HuH-7.5 (cell line): ENCODE results near the gene SPON1.
"Not testable (repeated sequence)": the region's sequence is repeated elsewhere in the genome, so short reads cannot be mapped to it uniquely, and the experiment has no call there.

Experiments
- DNase-seq: peaks from one replicate; pipeline ENCODE4 v3.0.0; 2011; ENCODE audit warnings: low spot score

Gene SPON1

DNA sequence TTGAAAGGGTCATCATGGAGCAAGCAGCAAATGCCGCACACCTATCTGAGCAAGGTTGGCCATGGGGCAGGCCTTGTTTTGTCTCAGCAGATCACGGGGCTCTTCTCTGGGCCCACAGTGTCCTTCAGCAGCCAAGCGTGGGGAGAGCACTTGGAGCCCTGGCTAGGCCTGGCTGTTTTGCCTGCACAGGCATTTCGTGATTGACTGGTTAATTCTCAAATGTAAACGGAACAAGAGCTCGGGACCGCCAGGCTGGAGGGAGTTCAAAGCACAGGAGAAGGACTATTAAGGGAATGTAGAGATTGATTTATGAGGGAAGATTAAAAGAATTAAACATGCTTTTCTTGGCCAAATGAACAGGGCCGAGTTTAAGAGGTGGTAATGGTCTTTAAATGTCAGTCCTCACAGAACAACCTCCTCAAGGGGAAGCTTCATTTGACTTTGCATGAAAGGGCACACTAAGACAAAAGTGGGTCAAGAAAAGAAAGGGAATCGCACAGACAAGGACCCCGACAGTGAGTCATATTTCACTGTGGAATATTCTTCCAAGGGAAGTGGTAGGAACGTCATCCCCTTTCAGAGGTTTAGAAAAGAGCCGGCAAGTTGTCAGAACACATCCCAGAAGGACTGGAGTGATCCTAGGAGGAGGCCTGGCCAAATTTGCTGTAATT, 20.7 kb downstream of the SPON1 start:
- DNase-seq: no peak

- no peak for DNase-seq
These were observed 22.3 kb downstream of the SPON1 start for GRCh38 chr11:13984616-13985450.

- DNase-seq: not testable (repeated sequence)
These were observed 24.2 kb downstream of the SPON1 start for GRCh38 chr11:13986695-13987094.

- not testable (repeated sequence) for DNase-seq
These were observed 29.8 kb downstream of the SPON1 start for GRCh38 chr11:13992158-13992856.

- no peak for DNase-seq
These were observed 30.7 kb downstream of the SPON1 start for GRCh38 chr11:13993096-13993765.

GRCh38 chr11:13997881-13998280, 35.4 kb downstream of the SPON1 start:
- DNase-seq: no peak

GRCh38 chr11:13999704-14000103, 37.2 kb downstream of the SPON1 start:
- no peak for DNase-seq

DNA sequence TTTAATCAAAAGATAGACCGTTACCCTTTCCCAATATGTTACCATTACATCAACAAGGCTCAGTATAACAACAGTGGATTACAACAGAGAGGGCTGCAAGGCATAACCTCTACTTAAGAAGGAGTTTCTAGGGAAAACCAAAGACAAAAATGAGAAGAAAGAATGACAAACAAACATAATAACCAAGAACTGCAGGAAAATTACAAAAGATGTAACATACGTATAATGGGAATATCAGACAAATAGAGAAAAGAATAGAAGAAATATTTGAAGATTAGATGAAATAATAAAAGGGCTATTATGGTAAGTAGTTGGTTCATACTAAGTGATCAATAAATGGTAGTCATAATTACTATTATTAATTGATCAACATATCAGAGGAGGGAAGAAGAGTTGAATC, 39.1 kb downstream of the SPON1 start:
- DNase-seq: no peak

- no peak for DNase-seq
These were observed 45.0 kb downstream of the SPON1 start for GRCh38 chr11:14007566-14007965.

DNA sequence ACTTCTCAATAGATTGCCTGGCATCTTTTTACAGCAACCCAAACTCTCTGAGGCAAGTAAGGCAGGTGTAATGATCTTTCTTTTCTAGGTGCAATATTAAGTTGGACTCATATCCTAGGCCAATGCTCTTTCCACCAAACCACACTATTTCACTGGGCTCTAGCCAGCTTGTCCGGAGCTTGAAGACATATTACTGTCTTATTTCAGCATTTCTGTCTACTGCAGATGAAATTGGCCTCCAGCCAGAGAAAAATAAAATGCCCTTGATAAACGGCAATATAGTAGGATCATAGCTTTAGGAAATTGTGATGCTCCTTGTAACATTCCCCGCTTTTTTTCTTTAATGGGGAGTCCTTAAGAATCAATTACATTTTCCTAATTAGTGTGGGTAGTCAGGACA, 48.1 kb downstream of the SPON1 start:
- no peak for DNase-seq

DNA sequence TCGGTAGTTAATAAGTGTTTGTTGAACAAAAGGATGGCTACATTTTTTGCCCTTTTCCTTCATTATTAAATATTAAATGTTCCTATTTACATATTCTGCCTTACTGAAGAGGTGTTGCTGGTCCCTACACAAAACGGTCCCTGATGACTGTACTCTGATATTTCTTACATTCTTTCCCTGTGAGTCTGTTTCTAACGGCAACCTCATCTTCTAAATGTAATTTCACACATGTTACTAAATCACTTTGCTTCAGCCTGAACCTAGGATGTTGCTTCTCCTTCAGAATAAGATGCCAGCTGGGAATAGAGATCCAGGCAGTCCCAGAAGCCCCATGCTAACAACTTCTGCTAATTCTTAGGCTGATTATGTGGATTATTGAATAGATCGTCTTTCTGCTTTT, 50.3 kb downstream of the SPON1 start:
- DNase-seq: no peak

- DNase-seq: peak; percentile 14
These were observed 53.2 kb downstream of the SPON1 start for GRCh38 chr11:14015711-14016110.

DNA sequence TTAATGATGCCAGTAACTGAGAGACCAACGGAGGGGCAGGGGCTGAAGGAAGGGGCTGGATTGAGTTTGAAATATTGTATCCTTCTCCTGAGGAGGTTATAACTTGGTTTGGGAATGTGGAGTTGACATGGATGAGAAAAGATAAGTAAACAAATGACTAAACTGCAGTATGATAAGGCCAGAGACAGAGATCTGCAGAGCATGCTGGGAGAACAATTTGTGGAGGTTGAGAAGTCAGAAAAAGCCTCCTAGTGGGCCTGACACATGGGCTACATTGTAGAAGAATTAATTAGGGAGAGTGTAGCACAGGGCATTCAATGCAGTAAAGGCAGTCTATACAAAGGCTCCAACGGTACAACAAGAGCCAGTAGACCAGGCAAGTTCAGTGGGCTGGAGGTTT, 55.9 kb downstream of the SPON1 start:
- no peak for DNase-seq

GRCh38 chr11:14021738-14022137, 59.2 kb downstream of the SPON1 start:
- DNase-seq: no peak

GRCh38 chr11:14022251-14022650, 59.7 kb downstream of the SPON1 start:
- DNase-seq: no peak

- no peak for DNase-seq
These were observed 60.3 kb downstream of the SPON1 start for GRCh38 chr11:14022821-14023220.

- DNase-seq: no peak
These were observed 64.4 kb downstream of the SPON1 start for GRCh38 chr11:14026961-14027360.

DNA sequence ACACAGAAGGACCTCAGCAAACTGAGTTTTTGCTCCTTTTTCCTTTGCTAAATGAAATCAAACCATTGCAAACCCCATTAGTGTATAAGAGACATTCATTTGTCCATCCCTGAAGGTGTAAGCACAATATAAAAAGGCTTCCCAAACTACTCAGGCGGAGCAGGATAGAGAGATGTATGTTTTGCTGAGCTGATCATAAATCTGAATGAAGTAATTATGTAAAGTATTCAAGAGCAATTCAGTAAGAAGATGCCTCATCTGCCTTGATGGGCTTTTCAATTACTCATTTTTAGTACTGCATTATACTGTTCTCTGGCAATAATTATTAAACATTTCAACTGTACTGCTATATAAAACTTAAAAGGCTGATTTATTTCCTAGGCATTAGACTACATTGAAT, 65.0 kb downstream of the SPON1 start:
- no peak for DNase-seq

DNA sequence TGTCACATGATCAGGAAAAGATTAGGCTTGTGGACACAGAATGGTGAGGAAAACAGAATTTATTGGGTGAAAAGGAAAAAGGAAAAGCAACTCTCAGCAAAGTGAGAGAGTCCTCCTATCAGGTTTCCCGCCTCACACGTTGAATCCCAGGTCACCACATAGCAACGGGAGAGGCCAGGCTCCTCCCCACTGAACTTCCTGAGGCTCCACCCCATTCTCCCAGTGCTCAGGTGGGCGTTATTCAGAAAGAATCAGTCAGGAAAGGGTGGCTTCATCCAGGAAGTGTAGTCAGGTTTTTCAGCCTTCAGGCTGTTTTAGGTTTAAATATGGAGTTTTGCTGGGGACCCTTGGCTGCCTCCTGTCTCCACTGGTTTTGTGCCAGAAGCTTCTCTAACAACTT, 66.9 kb downstream of the SPON1 start:
- no peak for DNase-seq

- no peak for DNase-seq
These were observed 67.7 kb downstream of the SPON1 start for GRCh38 chr11:14029971-14030920.

- DNase-seq: not testable (repeated sequence)
These were observed 73.0 kb downstream of the SPON1 start for GRCh38 chr11:14035526-14035925.
